SK-N-MC (cell line): ENCODE results near the gene SPDYE6.

Experiments used
- DNase-seq: peaks from one replicate; pipeline ENCODE4 v3.0.0-alpha.2; 2011; ENCODE audit warnings: low read depth, low spot score
- H3K27ac ChIP-seq: fragments of 200-600 bp; sonication (generic); 2 replicates; pipeline ENCODE4 v1.5.1; 2016; ENCODE audit warnings: mixed run types
- H3K36me3 ChIP-seq: fragments of 200-600 bp; sonication (generic); 2 replicates; pipeline ENCODE4 v1.6.1; 2017; ENCODE audit warnings: antibody characterized with exemption, low read length, mixed read lengths; ENCODE audit not compliant: insufficient read depth
- H3K4me3 ChIP-seq: fragments of 200-600 bp; sonication (generic); 2 replicates; pipeline ENCODE4 v1.5.1; 2016
- H3K9ac ChIP-seq: fragments of 200-600 bp; sonication (generic); 2 replicates; pipeline ENCODE4 v1.8.0; 2017; ENCODE audit warnings: mixed run types, mixed read lengths; ENCODE audit not compliant: insufficient read length
- H3K9me3 ChIP-seq: fragments of 200-600 bp; sonication (generic); 2 replicates; pipeline ENCODE4 v1.6.1; 2017; ENCODE audit warnings: low read depth, mild to moderate bottlenecking, antibody characterized with exemption, low read length, moderate library complexity, mixed read lengths
- EZH2 ChIP-seq: fragments of 200-600 bp; sonication (generic); IDR thresholded peaks from one replicate; pipeline ENCODE4 v1.6.1; 2017; ENCODE audit warnings: antibody characterized with exemption
- FOXP2 ChIP-seq: optimal IDR thresholded peaks from 2 replicates; pipeline ENCODE3; 2011; ENCODE audit warnings: mild to moderate bottlenecking, moderate library complexity; ENCODE audit not compliant: insufficient read depth; ENCODE audit errors: extremely low read length, control extremely low read depth
- POLR2AphosphoS5 ChIP-seq: IDR thresholded peaks from 2 replicates; pipeline ENCODE4 v1.6.1; 2012; ENCODE audit warnings: mild to moderate bottlenecking, low read depth, low read length, borderline replicate concordance

Gene SPDYE6

GRCh38 chr7:102318482-102318971 lies 37.7 kb downstream of the SPDYE6 start:
- H3K36me3 ChIP-seq: no peaks in the 10 kb centered on the region; the same call in 1 of the 2 replicates

GRCh38 chr7:102317231-102318059 lies 38.8 kb downstream of the SPDYE6 start:
- no peak overlapping the region for H3K27ac ChIP-seq
- H3K9ac ChIP-seq: no peak overlapping the region
- DNase-seq: no peak
- H3K36me3 ChIP-seq: no peaks in the 10 kb centered on the region; the same call in 1 of the 2 replicates
- no peak for TF ChIP-seq EZH2
- TF ChIP-seq POLR2AphosphoS5: no peak
- no peak for TF ChIP-seq FOXP2
- H3K4me3 ChIP-seq: no peak overlapping the region
- H3K9me3 ChIP-seq: no peaks in the 10 kb centered on the region

More at GRCh38 chr7:102318482-102318971, 37.7 kb downstream of the SPDYE6 start:
- Histone ChIP-seq H3K9ac (no peak overlapping the region), H3K4me3 (no peak overlapping the region), H3K9me3 (no peaks in the 10 kb centered on the region), H3K27ac (no peak overlapping the region)
- TF ChIP-seq EZH2 (no peak), FOXP2 (no peak), POLR2AphosphoS5 (no peak)
- no peak for DNase-seq

- Histone ChIP-seq H3K36me3 (no peaks in the 10 kb centered on the region; the same call in 1 of the 2 replicates), H3K9me3 (no peaks in the 10 kb centered on the region), H3K27ac (no peak overlapping the region), H3K4me3 (no peak overlapping the region), H3K9ac (no peak overlapping the region)
- DNase-seq: no peak
- no peak for TF ChIP-seq FOXP2
These were observed 42.1 kb downstream of the SPDYE6 start for GRCh38 chr7:102313997-102314780.

- no peaks in the 10 kb centered on the region; the same call in 1 of the 2 replicates for H3K36me3 ChIP-seq
- no peaks in the 10 kb centered on the region for H3K9me3 ChIP-seq
- H3K4me3 ChIP-seq: no peak overlapping the region
- no peak for TF ChIP-seq POLR2AphosphoS5
- TF ChIP-seq EZH2: no peak
- no peak for TF ChIP-seq FOXP2
- H3K9ac ChIP-seq: no peak overlapping the region
- no peak overlapping the region for H3K27ac ChIP-seq
- DNase-seq: no peak
These were observed 43.9 kb downstream of the SPDYE6 start for GRCh38 chr7:102312317-102312716.

- DNase-seq: no peak
- no peak overlapping the region for H3K27ac ChIP-seq
- no peaks in the 10 kb centered on the region; the same call in 1 of the 2 replicates for H3K36me3 ChIP-seq
- H3K9me3 ChIP-seq: no peaks in the 10 kb centered on the region
- TF ChIP-seq FOXP2 (no peak), EZH2 (no peak), POLR2AphosphoS5 (no peak)
- H3K9ac ChIP-seq: no peak overlapping the region
- H3K4me3 ChIP-seq: no peak overlapping the region
These were observed 45.8 kb downstream of the SPDYE6 start for GRCh38 chr7:102310414-102310815.

- H3K27ac ChIP-seq: no peak overlapping the region
- no peak overlapping the region for H3K4me3 ChIP-seq
- H3K9me3 ChIP-seq: no peaks in the 10 kb centered on the region
- no peak for TF ChIP-seq EZH2
- no peak for TF ChIP-seq FOXP2
- TF ChIP-seq POLR2AphosphoS5: no peak
- H3K9ac ChIP-seq: no peak overlapping the region
- no peak for DNase-seq
- no peaks in the 10 kb centered on the region; the same call in 1 of the 2 replicates for H3K36me3 ChIP-seq
These were observed 49.1 kb downstream of the SPDYE6 start for GRCh38 chr7:102306916-102307677.

- H3K9me3 ChIP-seq: no peaks in the 10 kb centered on the region
- H3K27ac ChIP-seq: no peak overlapping the region
- no peak overlapping the region for H3K4me3 ChIP-seq
- DNase-seq: no peak
- no peak overlapping the region for H3K9ac ChIP-seq
- H3K36me3 ChIP-seq: no peaks in the 10 kb centered on the region; the same call in 1 of the 2 replicates
- TF ChIP-seq EZH2 (no peak), FOXP2 (no peak), POLR2AphosphoS5 (no peak)
These were observed 50.6 kb downstream of the SPDYE6 start for GRCh38 chr7:102305414-102306268.
